NT2/D1 (cell line): ENCODE results near the gene PPFIBP1.

Experiments
- YY1 ChIP-seq: IDR thresholded peaks from 2 replicates; pipeline ENCODE4 v1.6.1; 2011; ENCODE audit not compliant: insufficient read length, insufficient read depth
- ZNF274 ChIP-seq: IDR thresholded peaks from 2 replicates; pipeline ENCODE4 v1.6.1; 2011; ENCODE audit warnings: mild to moderate bottlenecking, low read depth, low read length

- TF ChIP-seq ZNF274 (no peak), YY1 (no peak)
Observed at GRCh38 chr12:27610374-27610773, 86.4 kb downstream of the PPFIBP1 start.
